ENCODE data around the gene CHAF1A. TPM values are rescaled to one million over a fixed set of nuclear protein-coding genes. Genes with fewer than 3 reads are reported as not detected.
A peak's percentile ranks its signal among the peaks of the same experiment; 100 is the strongest.

Gene CHAF1A
- total and polyA plus RNA-seq, 2 of the 4 experiments (the other 2 are of a cell fraction): 12.4 to 22.9 TPM

DNA sequence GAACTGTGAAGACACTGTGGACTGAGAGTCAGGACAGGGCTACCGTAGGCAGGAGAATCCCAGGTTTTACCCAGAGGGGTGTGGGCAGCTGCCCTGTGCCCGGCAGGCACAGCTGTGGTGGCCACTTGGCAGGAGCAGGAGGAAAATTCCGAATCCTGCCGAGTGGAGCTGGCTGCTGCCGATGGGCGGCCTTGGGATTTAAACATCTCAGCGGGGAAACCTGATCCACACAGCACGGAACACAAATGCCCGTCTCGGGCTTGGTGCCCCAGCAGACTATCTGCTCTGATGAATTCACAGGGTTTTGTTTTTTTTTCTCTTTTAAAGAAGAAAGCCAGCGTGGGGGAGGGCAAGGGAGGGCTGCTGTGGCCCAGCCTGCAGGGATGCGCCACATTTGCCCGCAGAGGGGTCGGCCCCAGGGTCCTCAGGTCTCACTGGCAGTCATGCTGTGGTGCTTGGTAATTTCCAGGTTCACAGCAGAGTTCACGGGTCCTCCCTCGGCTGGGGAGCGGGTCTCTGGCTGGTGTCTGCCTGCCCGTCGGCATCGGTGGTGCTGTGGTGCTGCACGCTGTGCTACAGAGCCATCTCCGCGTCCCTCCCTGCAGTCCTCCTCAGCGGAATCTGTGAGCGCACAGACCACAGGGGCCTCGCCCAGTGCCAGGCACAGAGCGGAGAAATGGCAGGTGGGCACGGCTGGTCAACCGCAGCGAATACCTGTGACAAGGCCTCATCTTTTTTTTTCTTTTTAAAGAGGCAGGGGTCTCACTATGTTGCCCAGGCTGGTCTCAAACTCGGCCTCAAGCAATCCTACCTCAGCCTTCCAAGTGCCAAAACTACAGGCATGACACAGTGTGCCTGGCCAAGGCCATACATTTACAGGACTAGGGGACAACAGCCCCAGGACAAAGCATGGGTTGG lies 30.9 kb upstream of the CHAF1A start:
- Histone ChIP-seq H4K20me1 (ENCODE audit: insufficient read depth, low read length) (peaks cover 62% of the 10 kb centered on the region), H3K4me2 (ENCODE audit: low read depth, low read length) (no peak overlapping the region), H4K91ac (ENCODE audit: insufficient read depth, low read depth, low read length) (no peak overlapping the region), H3K18ac (ENCODE audit: low read depth, low read length) (no peak overlapping the region), H3K4ac (ENCODE audit: low read depth, low read length) (no peak overlapping the region), H3K56ac (ENCODE audit: extremely low read depth, insufficient read depth, low read length) (no peak overlapping the region), H4K5ac (ENCODE audit: low read depth, low read length) (no peak overlapping the region), H3K9me1 (ENCODE audit: insufficient read depth, low read length) (peaks cover 38% of the 10 kb centered on the region), H2BK20ac (ENCODE audit: low read depth, low read length) (no peak overlapping the region), H3K4me1 (ENCODE audit: control insufficient read depth, insufficient read depth, low read length) (peaks cover 53% of the 10 kb centered on the region), H2BK5ac (ENCODE audit: low read depth, low read length, poor library complexity, severe bottlenecking) (no peak overlapping the region), H2AK5ac (ENCODE audit: low read depth, low read length) (no peak overlapping the region), H2BK15ac (ENCODE audit: low read depth, low read length) (no peak overlapping the region), H2BK120ac (ENCODE audit: low read depth, low read length) (no peak overlapping the region), H3K79me1 (ENCODE audit: low read depth in 1 of 2, low read length in 2 of 2) (peaks cover 13 to 97% of the 10 kb centered on the region in 2 experiments; a peak in 3 of 4 replicates), H2AFZ (replicated peaks; ENCODE audit: low read length, poor library complexity) (no peak overlapping the region), H3K9me3 (ENCODE audit: control insufficient read depth, insufficient read depth, low read length) (no peaks in the 10 kb centered on the region), H3K9ac (ENCODE audit: low read depth, low read length) (no peak overlapping the region), H3K14ac (replicated peaks; ENCODE audit: low read depth, low read length) (no peak overlapping the region), H3K27ac (ENCODE audit: insufficient read depth, low read length) (no peak overlapping the region), H2AK9ac (replicated peaks; ENCODE audit: low read depth, low read length, poor library complexity) (peak overlapping the region; percentile 34), H4K8ac (ENCODE audit: low read depth in 2 of 2, low read length in 2 of 2) (no peak overlapping the region), H3K4me3 (ENCODE audit: insufficient read depth, low read depth, low read length) (no peak overlapping the region), H3K23ac (ENCODE audit: low read depth, low read length) (no peak overlapping the region), H3K27me3 (ENCODE audit: control insufficient read depth, insufficient read depth, low read length) (no peaks in the 10 kb centered on the region), H3K36me3 (ENCODE audit: control insufficient read depth, insufficient read depth, low read length) (peaks cover 10% of the 10 kb centered on the region)
- TF ChIP-seq MAFK (IDR thresholded peaks at IDR 0.05; ENCODE audit: low read depth, low read length) (no peak), CHD1 (IDR thresholded peaks at IDR 0.05; ENCODE audit: low read depth, low read length) (no peak), RCOR1 (IDR thresholded peaks at IDR 0.05; ENCODE audit: insufficient replicate concordance, low read length) (no peak), BHLHE40 (IDR thresholded peaks at IDR 0.05; ENCODE audit: low read depth, low read length) (no peak), RFX5 (IDR thresholded peaks at IDR 0.05; ENCODE audit: low read depth, low read length) (no peak), RAD21 (IDR thresholded peaks at IDR 0.05; ENCODE audit: low read length) (no peak), MAZ (IDR thresholded peaks at IDR 0.05; ENCODE audit: borderline replicate concordance, low read depth, low read length) (no peak), SMC3 (IDR thresholded peaks at IDR 0.05; ENCODE audit: low read depth, low read length) (no peak), CEBPB (IDR thresholded peaks at IDR 0.05; ENCODE audit: low read depth, low read length) (no peak), POLR2A (IDR thresholded peaks at IDR 0.05; ENCODE audit: low read depth, low read length) (no peak), FOS (IDR thresholded peaks at IDR 0.05; ENCODE audit: low read depth, low read length) (no peak), MXI1 (IDR thresholded peaks at IDR 0.05; ENCODE audit: borderline replicate concordance, low read depth, low read length) (no peak)
- TF ChIP-seq, protein P1, sequence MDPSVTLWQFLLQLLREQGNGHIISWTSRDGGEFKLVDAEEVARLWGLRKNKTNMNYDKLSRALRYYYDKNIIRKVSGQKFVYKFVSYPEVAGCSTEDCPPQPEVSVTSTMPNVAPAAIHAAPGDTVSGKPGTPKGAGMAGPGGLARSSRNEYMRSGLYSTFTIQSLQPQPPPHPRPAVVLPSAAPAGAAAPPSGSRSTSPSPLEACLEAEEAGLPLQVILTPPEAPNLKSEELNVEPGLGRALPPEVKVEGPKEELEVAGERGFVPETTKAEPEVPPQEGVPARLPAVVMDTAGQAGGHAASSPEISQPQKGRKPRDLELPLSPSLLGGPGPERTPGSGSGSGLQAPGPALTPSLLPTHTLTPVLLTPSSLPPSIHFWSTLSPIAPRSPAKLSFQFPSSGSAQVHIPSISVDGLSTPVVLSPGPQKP (IDR thresholded peaks at IDR 0.05; ENCODE audit: borderline replicate concordance, low read depth, low read length): no peak
- TF ChIP-seq, protein P2, sequence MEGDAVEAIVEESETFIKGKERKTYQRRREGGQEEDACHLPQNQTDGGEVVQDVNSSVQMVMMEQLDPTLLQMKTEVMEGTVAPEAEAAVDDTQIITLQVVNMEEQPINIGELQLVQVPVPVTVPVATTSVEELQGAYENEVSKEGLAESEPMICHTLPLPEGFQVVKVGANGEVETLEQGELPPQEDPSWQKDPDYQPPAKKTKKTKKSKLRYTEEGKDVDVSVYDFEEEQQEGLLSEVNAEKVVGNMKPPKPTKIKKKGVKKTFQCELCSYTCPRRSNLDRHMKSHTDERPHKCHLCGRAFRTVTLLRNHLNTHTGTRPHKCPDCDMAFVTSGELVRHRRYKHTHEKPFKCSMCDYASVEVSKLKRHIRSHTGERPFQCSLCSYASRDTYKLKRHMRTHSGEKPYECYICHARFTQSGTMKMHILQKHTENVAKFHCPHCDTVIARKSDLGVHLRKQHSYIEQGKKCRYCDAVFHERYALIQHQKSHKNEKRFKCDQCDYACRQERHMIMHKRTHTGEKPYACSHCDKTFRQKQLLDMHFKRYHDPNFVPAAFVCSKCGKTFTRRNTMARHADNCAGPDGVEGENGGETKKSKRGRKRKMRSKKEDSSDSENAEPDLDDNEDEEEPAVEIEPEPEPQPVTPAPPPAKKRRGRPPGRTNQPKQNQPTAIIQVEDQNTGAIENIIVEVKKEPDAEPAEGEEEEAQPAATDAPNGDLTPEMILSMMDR (conservative IDR thresholded peaks at IDR 0.05; ENCODE audit: low read depth, low read length): no peak
- ChIA-PET CTCF (no interaction called here), POLR2A (ENCODE audit: unreplicated experiment) (no interaction called here)
- in situ Hi-C loops (cut with MboI; ENCODE audit: low sequenced_read_pairs) (no loop called here), dilution Hi-C loops (cut with HindIII; ENCODE audit: low sequenced_read_pairs, unreplicated experiment) (no loop called here), intact Hi-C loops (cut with micrococcal nuclease) (no loop called here)
- WGBS, 2 experiments (ENCODE audit: extremely low coverage in 2 of 2, insufficient read length in 1 of 2): 91% methylated on average over 24 of the region's 31 CpGs; no CpG with 5 or more reads in 1 of the 2 experiments
- ATAC-seq (ENCODE audit: low read depth) (no peak), DNase-seq (no peak)
- no TSS peak for BruUV-seq (replicated peaks)
